Central memory CD8-positive, alpha-beta T cell (primary cell): ENCODE results near the gene PCDHGC3.

Source experiments
- ATAC-seq: fragments of 150-1000 bp; cut with Tn5 transposase; replicated peaks from 2 replicates; pipeline ENCODE4 v1.10.0; 2022; ENCODE audit warnings: mild to moderate bottlenecking, moderate FRiP score, moderate number of reproducible peaks; ENCODE audit not compliant: poor library complexity, severe bottlenecking; ENCODE audit errors: extremely low read depth
- DNase-seq, 2 donors: peaks; one replicate each; pipeline ENCODE4 v3.0.0; 2021; ENCODE audit warnings: low spot score in 2 of 2
- H3K27ac Mint-ChIP-seq: one replicate; pipeline ENCODE4 v1.8.0; 2022; ENCODE audit warnings: low read depth, mild to moderate bottlenecking, moderate library complexity, mixed read lengths
- H3K27me3 Mint-ChIP-seq: one replicate; pipeline ENCODE4 v1.8.0; 2022; ENCODE audit warnings: mixed read lengths
- H3K36me3 Mint-ChIP-seq: one replicate; pipeline ENCODE4 v1.8.0; 2022; ENCODE audit warnings: mild to moderate bottlenecking, moderate library complexity, mixed read lengths; ENCODE audit not compliant: insufficient read depth
- H3K4me1 Mint-ChIP-seq: one replicate; pipeline ENCODE4 v1.8.0; 2022; ENCODE audit warnings: mixed read lengths
- H3K4me3 Mint-ChIP-seq: one replicate; pipeline ENCODE4 v1.8.0; 2022; ENCODE audit warnings: mild to moderate bottlenecking, moderate library complexity, mixed read lengths
- H3K9me3 Mint-ChIP-seq: one replicate; pipeline ENCODE4 v1.8.0; 2022; ENCODE audit warnings: mixed read lengths

PCDHGC3 gene

GRCh38 chr5:141476132-141476911 lies 556 bp downstream of the PCDHGC3 start:
- no peak for ATAC-seq
- Mint-ChIP-seq H3K36me3 (no peaks in the 10 kb centered on the region), H3K4me1 (peaks cover 21% of the 10 kb centered on the region), H3K9me3 (no peaks in the 10 kb centered on the region), H3K4me3 (peak overlapping the region; percentile 80), H3K27ac (no peak overlapping the region), H3K27me3 (peaks cover 72% of the 10 kb centered on the region)
- DNase-seq = no peak

- Mint-ChIP-seq H3K27ac (no peak overlapping the region), H3K36me3 (no peaks in the 10 kb centered on the region), H3K4me3 (peak overlapping the region; percentile 50), H3K27me3 (peaks cover 75% of the 10 kb centered on the region), H3K9me3 (no peaks in the 10 kb centered on the region), H3K4me1 (peaks cover 21% of the 10 kb centered on the region)
- ATAC-seq (no peak), DNase-seq (no peak)
Observed at GRCh38 chr5:141477044-141477575, 1.3 kb downstream of the PCDHGC3 start.

GRCh38 chr5:141477815-141478214 lies 2.0 kb downstream of the PCDHGC3 start:
- Mint-ChIP-seq H3K9me3 (no peaks in the 10 kb centered on the region), H3K4me1 (peaks cover 21% of the 10 kb centered on the region), H3K36me3 (no peaks in the 10 kb centered on the region), H3K4me3 (peak overlapping the region; percentile 50), H3K27me3 (peaks cover 82% of the 10 kb centered on the region), H3K27ac (no peak overlapping the region)
- DNase-seq (no peak), ATAC-seq (no peak)

GRCh38 chr5:141478321-141478945 lies 2.7 kb downstream of the PCDHGC3 start:
- Mint-ChIP-seq H3K36me3 (no peaks in the 10 kb centered on the region), H3K4me3 (no peak overlapping the region), H3K9me3 (no peaks in the 10 kb centered on the region), H3K27ac (no peak overlapping the region), H3K4me1 (peaks cover 21% of the 10 kb centered on the region), H3K27me3 (peaks cover 89% of the 10 kb centered on the region)
- ATAC-seq (no peak), DNase-seq (no peak)

GRCh38 chr5:141479776-141480175 lies 4.0 kb downstream of the PCDHGC3 start:
- H3K27me3 Mint-ChIP-seq = peaks cover 94% of the 10 kb centered on the region
- H3K9me3 Mint-ChIP-seq = no peaks in the 10 kb centered on the region
- no peak for DNase-seq
- ATAC-seq = no peak
- H3K36me3 Mint-ChIP-seq = no peaks in the 10 kb centered on the region
- no peak overlapping the region for H3K27ac Mint-ChIP-seq
- peaks cover 29% of the 10 kb centered on the region for H3K4me1 Mint-ChIP-seq
- no peak overlapping the region for H3K4me3 Mint-ChIP-seq

- Mint-ChIP-seq H3K4me1 (peaks cover 10% of the 10 kb centered on the region), H3K9me3 (no peaks in the 10 kb centered on the region), H3K4me3 (no peak overlapping the region), H3K36me3 (peaks cover 4% of the 10 kb centered on the region), H3K27me3 (peaks cover 94% of the 10 kb centered on the region), H3K27ac (no peak overlapping the region)
- DNase-seq (no peak), ATAC-seq (no peak)
Observed at GRCh38 chr5:141483902-141484301, 8.1 kb downstream of the PCDHGC3 start.

GRCh38 chr5:141484310-141484640 lies 8.5 kb downstream of the PCDHGC3 start:
- DNase-seq (no peak), ATAC-seq (no peak)
- H3K4me1 Mint-ChIP-seq = peaks cover 10% of the 10 kb centered on the region
- no peaks in the 10 kb centered on the region for H3K9me3 Mint-ChIP-seq
- peaks cover 4% of the 10 kb centered on the region for H3K36me3 Mint-ChIP-seq
- H3K27ac Mint-ChIP-seq = no peak overlapping the region
- peak overlapping the region; percentile 30 for H3K4me3 Mint-ChIP-seq
- peaks cover 95% of the 10 kb centered on the region for H3K27me3 Mint-ChIP-seq

- H3K4me3 Mint-ChIP-seq = peak within 1 kb of the TSS; percentile 30
- ATAC-seq (no peak), DNase-seq (no peak)
- peaks cover 4% of the 10 kb centered on the region for H3K36me3 Mint-ChIP-seq
- no peak within 1 kb of the TSS for H3K27ac Mint-ChIP-seq
- no peaks in the 10 kb centered on the region for H3K9me3 Mint-ChIP-seq
- H3K27me3 Mint-ChIP-seq = peaks cover 95% of the 10 kb centered on the region
- peaks cover 10% of the 10 kb centered on the region for H3K4me1 Mint-ChIP-seq
Observed at GRCh38 chr5:141484641-141485311, 9.0 kb downstream of the PCDHGC3 start, which contains the start of gene PCDHGC4. PCDHGC4 (plus strand) TSS chr5:141485030; CDS start chr5:141485174, 144 bp downstream.

GRCh38 chr5:141485321-141486055 lies 9.7 kb downstream of the PCDHGC3 start:
- Mint-ChIP-seq H3K4me3 (no peak overlapping the region), H3K9me3 (no peaks in the 10 kb centered on the region), H3K36me3 (peaks cover 4% of the 10 kb centered on the region), H3K4me1 (peaks cover 10% of the 10 kb centered on the region), H3K27ac (no peak overlapping the region), H3K27me3 (peaks cover 95% of the 10 kb centered on the region)
- DNase-seq (no peak), ATAC-seq (no peak)

- DNase-seq = no peak
- Mint-ChIP-seq H3K4me1 (peaks cover 10% of the 10 kb centered on the region), H3K27ac (no peak overlapping the region), H3K36me3 (peaks cover 4% of the 10 kb centered on the region), H3K9me3 (no peaks in the 10 kb centered on the region), H3K4me3 (no peak overlapping the region), H3K27me3 (peaks cover 95% of the 10 kb centered on the region)
- ATAC-seq = no peak
Observed at GRCh38 chr5:141486091-141486490, 10.3 kb downstream of the PCDHGC3 start.

- Mint-ChIP-seq H3K36me3 (peaks cover 4% of the 10 kb centered on the region), H3K27me3 (peaks cover 99% of the 10 kb centered on the region), H3K4me1 (peaks cover 12% of the 10 kb centered on the region), H3K27ac (no peak overlapping the region), H3K4me3 (no peak overlapping the region), H3K9me3 (no peaks in the 10 kb centered on the region)
- no peak for DNase-seq
- ATAC-seq = no peak
Observed at GRCh38 chr5:141487131-141487530, 11.4 kb downstream of the PCDHGC3 start.
